HG03108 (cell line): ENCODE data around the gene CWF19L1.
A peak's percentile ranks its signal among the peaks of the same experiment; 100 is the strongest.

Experiments
- ATAC-seq: cut with Tn5 transposase; IDR thresholded peaks from one replicate; pipeline ENCODE4 v1.9.1; 2021; ENCODE audit warnings: moderate library complexity; ENCODE audit not compliant: unreplicated experiment

CWF19L1 gene

DNA sequence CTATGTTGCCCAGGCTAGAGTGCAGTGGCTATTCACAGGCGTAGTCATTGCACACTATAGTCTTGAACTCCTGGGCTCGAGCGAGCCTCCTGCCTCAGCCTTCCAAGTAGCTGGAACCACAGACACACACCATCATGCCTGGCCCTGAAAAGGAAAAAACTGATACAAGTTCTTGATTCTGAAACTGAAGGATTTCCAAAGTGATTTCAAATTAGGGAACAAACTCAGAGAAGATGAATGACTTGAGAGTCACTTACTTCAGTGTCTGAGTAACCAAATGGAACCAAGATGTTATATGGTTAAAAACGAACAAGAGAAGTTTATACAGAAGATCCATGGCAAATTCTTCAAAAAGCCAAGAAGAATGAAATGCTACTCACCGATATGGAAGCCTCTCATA lies 14.4 kb downstream of the CWF19L1 start:
- ATAC-seq, result no peak

- no peak for ATAC-seq
Measured at GRCh38 chr10:100248820-100249219, 18.6 kb downstream of the CWF19L1 start.

DNA sequence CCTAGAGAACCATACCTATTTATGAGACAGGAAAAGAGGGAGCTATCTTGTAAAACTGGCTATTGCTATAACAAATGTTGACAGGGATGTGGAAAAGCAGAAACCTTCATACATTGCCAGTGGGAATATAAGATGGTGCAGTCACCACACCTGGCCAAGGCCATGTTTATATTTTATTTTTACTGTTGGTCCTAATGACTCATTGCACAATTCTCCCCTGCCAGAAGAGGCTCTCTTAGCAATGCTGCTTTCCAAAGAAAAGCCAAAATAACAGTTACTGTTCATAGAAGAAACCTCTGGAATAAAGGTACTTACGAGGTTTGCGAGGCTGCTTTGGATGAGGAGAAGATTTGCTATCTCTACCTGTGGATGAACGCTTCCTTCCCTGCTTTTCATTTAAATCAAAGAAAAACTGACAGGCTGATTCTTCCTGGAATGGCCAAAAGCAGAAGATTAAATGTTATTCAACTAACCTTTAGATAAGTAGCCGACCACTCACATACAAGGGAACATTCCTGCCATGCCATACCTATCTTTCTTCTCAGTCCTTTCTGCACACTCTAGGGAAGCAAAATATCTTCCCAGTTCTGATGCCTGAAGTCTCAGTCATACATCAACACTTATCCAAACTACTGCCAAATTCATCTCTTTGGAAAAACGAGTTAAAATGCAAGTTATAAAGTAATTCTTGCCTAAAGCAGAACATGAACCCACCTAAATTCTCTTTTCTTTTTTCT lies 21.8 kb downstream of the CWF19L1 start:
- ATAC-seq, result no peak

GRCh38 chr10:100239851-100240250 lies 27.6 kb downstream of the CWF19L1 start:
- ATAC-seq, result no peak

DNA sequence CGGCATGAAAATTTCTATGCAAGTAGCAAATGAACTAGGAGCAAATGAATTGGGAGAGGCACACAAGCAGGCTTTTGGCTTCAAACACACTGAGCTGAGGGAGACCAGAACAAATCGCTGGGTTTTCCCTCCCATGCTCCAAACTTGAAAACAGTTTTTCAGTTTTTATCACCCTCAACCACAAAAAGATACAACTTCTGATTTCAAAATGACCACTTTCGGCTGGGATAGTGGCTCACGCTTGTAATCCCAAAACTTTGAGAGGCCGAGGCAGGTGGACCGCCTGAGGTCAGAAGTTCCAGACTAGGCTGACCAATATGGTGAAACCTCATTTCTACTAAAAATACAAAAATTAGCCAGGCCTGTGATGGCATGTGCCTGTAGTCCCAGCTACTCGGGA lies 29.0 kb downstream of the CWF19L1 start:
- no peak for ATAC-seq

DNA sequence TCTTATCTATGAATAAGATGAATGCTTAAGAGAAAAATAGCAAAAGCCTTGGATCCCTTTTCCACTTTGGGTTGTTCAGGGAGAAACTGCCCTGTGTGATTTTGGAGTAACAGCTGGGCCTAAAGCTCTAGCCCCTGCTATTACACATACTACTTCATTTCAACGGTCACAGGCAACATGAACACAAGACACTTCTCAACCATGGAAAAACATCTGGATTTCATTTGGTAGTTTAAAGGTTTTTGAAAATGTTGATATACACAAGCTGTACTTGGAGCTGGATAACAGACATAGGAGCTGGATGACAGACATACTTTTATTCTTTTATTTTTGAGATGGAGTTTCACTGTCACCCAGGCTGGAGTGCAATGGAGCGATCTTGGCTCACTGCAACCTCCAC lies 35.3 kb downstream of the CWF19L1 start:
- no peak for ATAC-seq

- ATAC-seq, result no peak
Measured at GRCh38 chr10:100229819-100230422, 37.5 kb downstream of the CWF19L1 start.

- ATAC-seq, result no peak
Measured at GRCh38 chr10:100223879-100224278, 43.6 kb downstream of the CWF19L1 start.

GRCh38 chr10:100222529-100222928 lies 44.9 kb downstream of the CWF19L1 start:
- ATAC-seq, result no peak

GRCh38 chr10:100216006-100216405 lies 51.4 kb downstream of the CWF19L1 start:
- no peak for ATAC-seq

DNA sequence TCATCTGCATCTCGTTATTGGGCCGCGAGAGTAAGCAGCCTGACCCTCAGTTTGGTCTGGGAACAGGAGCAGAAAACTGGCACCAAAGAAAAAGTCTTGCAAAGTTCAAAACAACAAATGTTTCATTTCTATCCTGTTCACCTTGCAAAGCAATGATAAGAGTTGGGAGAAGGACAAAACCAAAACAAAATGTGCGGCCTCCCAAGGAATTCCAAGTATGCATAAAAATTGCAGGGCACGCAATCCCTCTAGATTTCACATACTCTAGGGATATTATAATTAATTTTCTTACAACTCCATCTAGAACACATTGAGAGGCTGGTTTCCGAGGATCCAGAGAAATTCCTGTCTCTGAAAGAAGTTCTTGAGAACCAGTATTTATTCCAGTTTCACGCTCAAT lies 58.1 kb downstream of the CWF19L1 start:
- no peak for ATAC-seq

GRCh38 chr10:100208276-100208675 lies 59.2 kb downstream of the CWF19L1 start:
- no peak for ATAC-seq

GRCh38 chr10:100204370-100204769 lies 63.1 kb downstream of the CWF19L1 start:
- no peak for ATAC-seq

DNA sequence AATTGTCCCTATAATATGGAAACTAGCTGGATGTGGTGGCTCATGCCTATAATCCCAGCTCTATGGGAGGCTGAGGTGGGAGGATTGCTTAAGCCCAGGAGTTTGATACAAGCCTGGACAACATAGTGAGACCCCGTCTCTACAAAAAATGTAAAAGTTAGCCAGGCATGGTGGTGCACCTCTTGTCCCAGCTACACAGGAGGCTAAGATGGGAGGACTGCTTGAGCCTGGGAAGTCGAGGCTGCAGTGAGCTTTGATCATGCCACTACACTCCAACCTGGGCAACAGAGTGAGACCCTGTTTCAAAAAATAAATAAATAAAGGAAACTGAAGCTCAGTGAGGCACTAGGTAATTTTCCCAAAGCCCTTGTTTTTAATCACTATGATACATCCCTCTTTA lies 65.9 kb downstream of the CWF19L1 start:
- ATAC-seq, result no peak

- ATAC-seq, result no peak
Measured at GRCh38 chr10:100194711-100195110, 72.7 kb downstream of the CWF19L1 start.

- ATAC-seq, result no peak
Measured at GRCh38 chr10:100192350-100192749, 75.1 kb downstream of the CWF19L1 start.

GRCh38 chr10:100186253-100187212 lies 80.9 kb downstream of the CWF19L1 start:
- peak; percentile 32 for ATAC-seq

- ATAC-seq, result peak; percentile 86
Measured at GRCh38 chr10:100185364-100186252, 81.8 kb downstream of the CWF19L1 start, which contains the start of gene ERLIN1. Gene ERLIN1 (minus strand): TSS chr10:100186029. CDS start chr10:100185626, 403 bp downstream.

DNA sequence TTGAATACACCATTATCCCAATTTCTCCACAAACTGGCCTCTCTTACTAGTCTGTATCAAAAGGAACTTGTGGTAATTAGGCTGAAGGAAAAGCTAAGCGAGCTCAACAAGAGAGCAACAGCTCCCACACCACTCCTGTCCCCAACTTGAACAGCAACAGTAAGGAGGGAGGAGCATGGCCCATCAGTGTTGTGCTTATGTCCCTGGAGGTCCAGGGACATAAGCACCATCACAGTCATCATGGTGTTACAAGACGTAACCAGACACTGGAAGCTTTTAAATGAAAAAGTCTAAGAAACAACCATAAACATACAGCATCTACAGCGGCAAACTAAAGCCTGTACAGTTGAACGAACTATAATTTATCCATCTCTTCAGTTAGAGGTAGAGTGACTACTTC lies 82.6 kb downstream of the CWF19L1 start:
- ATAC-seq, result no peak

DNA sequence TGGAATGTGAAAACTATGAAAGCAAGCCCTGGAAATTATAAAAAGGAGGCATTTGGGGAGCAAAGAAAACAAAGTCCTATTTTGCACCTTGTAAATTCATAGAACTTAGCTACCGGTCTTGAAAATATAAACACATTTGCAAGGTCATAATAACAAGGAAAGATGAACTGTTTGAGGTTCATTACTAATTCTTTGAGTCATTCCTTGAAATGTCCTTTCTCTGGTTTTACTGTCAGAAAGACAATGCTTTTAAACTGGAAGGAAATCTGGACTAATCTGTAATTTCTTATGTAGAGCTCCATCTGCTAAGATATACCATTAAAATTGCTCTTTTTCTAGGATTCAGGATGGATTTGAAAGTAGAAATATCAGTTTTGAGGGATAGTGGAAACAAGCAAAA lies 83.0 kb downstream of the CWF19L1 start:
- ATAC-seq, result no peak
